ENCODE measurements around the gene TSR2.

- TF ChIP-seq, protein P1, sequence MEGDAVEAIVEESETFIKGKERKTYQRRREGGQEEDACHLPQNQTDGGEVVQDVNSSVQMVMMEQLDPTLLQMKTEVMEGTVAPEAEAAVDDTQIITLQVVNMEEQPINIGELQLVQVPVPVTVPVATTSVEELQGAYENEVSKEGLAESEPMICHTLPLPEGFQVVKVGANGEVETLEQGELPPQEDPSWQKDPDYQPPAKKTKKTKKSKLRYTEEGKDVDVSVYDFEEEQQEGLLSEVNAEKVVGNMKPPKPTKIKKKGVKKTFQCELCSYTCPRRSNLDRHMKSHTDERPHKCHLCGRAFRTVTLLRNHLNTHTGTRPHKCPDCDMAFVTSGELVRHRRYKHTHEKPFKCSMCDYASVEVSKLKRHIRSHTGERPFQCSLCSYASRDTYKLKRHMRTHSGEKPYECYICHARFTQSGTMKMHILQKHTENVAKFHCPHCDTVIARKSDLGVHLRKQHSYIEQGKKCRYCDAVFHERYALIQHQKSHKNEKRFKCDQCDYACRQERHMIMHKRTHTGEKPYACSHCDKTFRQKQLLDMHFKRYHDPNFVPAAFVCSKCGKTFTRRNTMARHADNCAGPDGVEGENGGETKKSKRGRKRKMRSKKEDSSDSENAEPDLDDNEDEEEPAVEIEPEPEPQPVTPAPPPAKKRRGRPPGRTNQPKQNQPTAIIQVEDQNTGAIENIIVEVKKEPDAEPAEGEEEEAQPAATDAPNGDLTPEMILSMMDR (IDR thresholded peaks at IDR 0.05) = no peak
- no peak for TF ChIP-seq EP300 (IDR thresholded peaks at IDR 0.05)
- no peak for TF ChIP-seq POLR2A (IDR thresholded peaks at IDR 0.05)
- no peak for TF ChIP-seq POLR2AphosphoS5 (IDR thresholded peaks at IDR 0.05)
Measured at GRCh38 chrX:54452920-54453319, 12.7 kb downstream of the TSR2 start.

Measured in gastroesophageal sphincter (tissue), 3 donors.